Measurements from ENCODE around the gene NRIP2. TPM values are rescaled to one million over a fixed set of nuclear protein-coding genes. Genes with fewer than 3 reads are reported as not detected.

The NRIP2 gene
- total and polyA plus RNA-seq, 10 of the 15 experiments (the other 5 are each of a cell fraction or from before 2014, with no cell fraction given) = 0.04 to 0.83 (median 0.42) TPM; not detected in 7

- TF ChIP-seq BACH1 (IDR thresholded peaks at IDR 0.05; ENCODE audit: borderline replicate concordance) = no peak
Measured at GRCh38 chr12:2858944-2859421, 24.1 kb upstream of the NRIP2 start (continued).

- RAD21 ChIA-PET (ENCODE audit: unreplicated experiment) = no interaction called here
- peaks cover 15 to 17% of the 10 kb centered on the region in 2 experiments; a peak in 3 of 4 replicates for H3K36me3 ChIP-seq (ENCODE audit: control insufficient read depth in 2 of 2, insufficient read depth in 2 of 2, low read length in 1 of 2)
- H3K9ac ChIP-seq (ENCODE audit: control insufficient read depth, insufficient read depth, low read length) = no peak overlapping the region
- H3K4me3 ChIP-seq = no peak overlapping the region
- SMC1A ChIA-PET (ENCODE audit: uncharacterized antibody, unreplicated experiment) = interaction anchor here (1.6 kb wide), 1 partner anchor 16 kb away, joined by 3 read pairs; no protein-coding TSS in a partner anchor
- WGBS (ENCODE audit: insufficient coverage, insufficient replicate concordance, low lambda C conversion rate, missing lambda C conversion rate) = 87% methylated on average over 2 of the region's 2 CpGs
- no peak overlapping the region for H2AFZ ChIP-seq (ENCODE audit: control insufficient read depth, low read depth, low read length)
- H3K27ac ChIP-seq (ENCODE audit: control insufficient read depth, insufficient read depth) = no peak overlapping the region
- no peak overlapping the region for H3K4me2 ChIP-seq (ENCODE audit: control insufficient read depth, insufficient read depth)
- no peaks in the 10 kb centered on the region for H4K20me1 ChIP-seq (ENCODE audit: control insufficient read depth, insufficient read depth)
- TF ChIP-seq POU2F2 (IDR thresholded peaks at IDR 0.05; ENCODE audit: borderline replicate concordance, low read depth, low read length) = no peak
- no peak for TF ChIP-seq IKZF2 (IDR thresholded peaks at IDR 0.05)
- no peak for TF ChIP-seq USF2 (IDR thresholded peaks at IDR 0.05; ENCODE audit: borderline replicate concordance, low read depth, low read length)
- TF ChIP-seq ATF2 (IDR thresholded peaks at IDR 0.05; ENCODE audit: low read length) = no peak
- no peak for TF ChIP-seq CEBPZ (IDR thresholded peaks at IDR 0.05; ENCODE audit: low read depth, low read length)
- TF ChIP-seq ESRRA (IDR thresholded peaks at IDR 0.05; ENCODE audit: low read length) = no peak
- no peak for TF ChIP-seq POLR2A (IDR thresholded peaks at IDR 0.05; ENCODE audit: low read depth, low read length)
- TF ChIP-seq PML (IDR thresholded peaks at IDR 0.05; ENCODE audit: low read length) = no peak
- no peak for TF ChIP-seq IKZF1 (conservative IDR thresholded peaks at IDR 0.05)
- no peak for TF ChIP-seq MTA3 (IDR thresholded peaks at IDR 0.05; ENCODE audit: borderline replicate concordance, low read length)
- TF ChIP-seq FOS (IDR thresholded peaks at IDR 0.05; ENCODE audit: borderline replicate concordance, extremely low read depth, insufficient read length) = no peak
- no peak for TF ChIP-seq KDM1A (IDR thresholded peaks at IDR 0.05; ENCODE audit: borderline replicate concordance)
- no peak for TF ChIP-seq YBX1 (IDR thresholded peaks at IDR 0.05)
- no peak for TF ChIP-seq RCOR1 (conservative IDR thresholded peaks at IDR 0.05; ENCODE audit: low read depth, low read length)
- ATAC-seq (no peak), FAIRE-seq (no peak), DNase-seq (ENCODE audit: low read depth, low spot score) (no peak)
- POLR2A ChIA-PET = interaction anchor here (0.5 to 0.7 kb wide), 2 partner anchors 17 to 56 kb away, joined by 3 to 5 read pairs; no protein-coding TSS in a partner anchor
- intact Hi-C loops (cut with micrococcal nuclease; ENCODE audit: unreplicated experiment) = no loop called here
- H3K27me3 ChIP-seq (replicated peaks in 1 of 2; ENCODE audit: control insufficient read depth in 2 of 2, insufficient read depth in 2 of 2, low read length in 1 of 2) = no peaks in the 10 kb centered on the region
- CTCF ChIA-PET = interaction anchor here (0.6 to 1.6 kb wide), 3 partner anchors 13 to 158 kb away, joined by 3 to 4 read pairs (median 3); no protein-coding TSS in a partner anchor
- no TSS peak for BruUV-seq (replicated peaks)
- H3K9me3 ChIP-seq (replicated peaks; ENCODE audit: control insufficient read depth, insufficient read depth, low read length) = no peaks in the 10 kb centered on the region
- H3K79me2 ChIP-seq (ENCODE audit: control insufficient read depth, insufficient read depth, low read length) = no peaks in the 10 kb centered on the region
- in situ Hi-C loops (cut with MboI) = no loop called here
- no peaks in the 10 kb centered on the region for H3K4me1 ChIP-seq (ENCODE audit: control insufficient read depth, insufficient read depth, low read length)
Measured at GRCh38 chr12:2858334-2858733, 23.5 kb upstream of the NRIP2 start.
